Thyroid gland (tissue), 4 donors: ENCODE measurements around the gene UBQLN4.
"Not testable (repeated sequence)": the region's sequence is repeated elsewhere in the genome, so short reads cannot be mapped to it uniquely, and the experiment has no call there.

Source experiments
- CTCF ChIP-seq, 6 experiments: fragments of 200-600 bp in 3 of 6; fragments of 450-650 bp in 3 of 6; sonication (generic) in 3 of 6; IDR thresholded peaks; one replicate each; pipeline ENCODE4 v1.5.1; 2016 to 2019; ENCODE audit warnings: antibody characterized with exemption in 6 of 6, mild to moderate bottlenecking in 2 of 6, inconsistent platforms in 1 of 6, moderate library complexity in 1 of 6
- POLR2A ChIP-seq, 2 donors: fragments of 450-650 bp; IDR thresholded peaks; one replicate each; pipeline ENCODE4 v1.6.1; 2017; ENCODE audit warnings: antibody characterized with exemption in 2 of 2, mild to moderate bottlenecking in 2 of 2, moderate library complexity in 1 of 2

GRCh38 chr1:156034991-156035390 is 18.6 kb downstream of the UBQLN4 start:
- TF ChIP-seq CTCF, POLR2A (IDR thresholded peaks at IDR 0.05): not testable (repeated sequence)
